Hepatocyte (in vitro differentiated cells): ENCODE measurements around the gene LRRC4C.

Experiments used
- CTCF ChIP-seq: fragments of 200-600 bp; sonication (generic); IDR thresholded peaks from 2 replicates; pipeline ENCODE4 v1.5.1; 2016; ENCODE audit warnings: antibody characterized with exemption, mild to moderate bottlenecking; ENCODE audit not compliant: poor library complexity
- EZH2 ChIP-seq: fragments of 200-600 bp; sonication (generic); IDR thresholded peaks from 2 replicates; pipeline ENCODE4 v1.6.1; 2016; ENCODE audit warnings: antibody characterized with exemption, mild to moderate bottlenecking, borderline replicate concordance

GRCh38 chr11:41113160-41113559 is 346.3 kb downstream of the LRRC4C start:
- no peak for TF ChIP-seq EZH2
- no peak for TF ChIP-seq CTCF
